ENCODE measurements around the gene CBX5.

- peak in 1 of 3 donors; percentile 75 for TF ChIP-seq CTCF (IDR thresholded peaks at IDR 0.05)
- no peak for TF ChIP-seq POLR2A (IDR thresholded peaks at IDR 0.05)
These were observed 14.4 kb upstream of the CBX5 start for GRCh38 chr12:54294152-54294952.

All from lower leg skin (tissue), 3 donors.